Stimulated activated CD8-positive, alpha-beta memory T cell treated with anti-CD3 and anti-CD28 coated beads, Interleukin-15, amount 100 ng/mL, for 24 hours (primary cell): ENCODE measurements around the gene RHBDF1.

Experiments
- DNase-seq: peaks from one replicate; pipeline ENCODE4 v3.0.0-alpha.2; 2020; ENCODE audit warnings: low read depth

The RHBDF1 gene, protein sequence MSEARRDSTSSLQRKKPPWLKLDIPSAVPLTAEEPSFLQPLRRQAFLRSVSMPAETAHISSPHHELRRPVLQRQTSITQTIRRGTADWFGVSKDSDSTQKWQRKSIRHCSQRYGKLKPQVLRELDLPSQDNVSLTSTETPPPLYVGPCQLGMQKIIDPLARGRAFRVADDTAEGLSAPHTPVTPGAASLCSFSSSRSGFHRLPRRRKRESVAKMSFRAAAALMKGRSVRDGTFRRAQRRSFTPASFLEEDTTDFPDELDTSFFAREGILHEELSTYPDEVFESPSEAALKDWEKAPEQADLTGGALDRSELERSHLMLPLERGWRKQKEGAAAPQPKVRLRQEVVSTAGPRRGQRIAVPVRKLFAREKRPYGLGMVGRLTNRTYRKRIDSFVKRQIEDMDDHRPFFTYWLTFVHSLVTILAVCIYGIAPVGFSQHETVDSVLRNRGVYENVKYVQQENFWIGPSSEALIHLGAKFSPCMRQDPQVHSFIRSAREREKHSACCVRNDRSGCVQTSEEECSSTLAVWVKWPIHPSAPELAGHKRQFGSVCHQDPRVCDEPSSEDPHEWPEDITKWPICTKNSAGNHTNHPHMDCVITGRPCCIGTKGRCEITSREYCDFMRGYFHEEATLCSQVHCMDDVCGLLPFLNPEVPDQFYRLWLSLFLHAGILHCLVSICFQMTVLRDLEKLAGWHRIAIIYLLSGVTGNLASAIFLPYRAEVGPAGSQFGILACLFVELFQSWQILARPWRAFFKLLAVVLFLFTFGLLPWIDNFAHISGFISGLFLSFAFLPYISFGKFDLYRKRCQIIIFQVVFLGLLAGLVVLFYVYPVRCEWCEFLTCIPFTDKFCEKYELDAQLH

DNA sequence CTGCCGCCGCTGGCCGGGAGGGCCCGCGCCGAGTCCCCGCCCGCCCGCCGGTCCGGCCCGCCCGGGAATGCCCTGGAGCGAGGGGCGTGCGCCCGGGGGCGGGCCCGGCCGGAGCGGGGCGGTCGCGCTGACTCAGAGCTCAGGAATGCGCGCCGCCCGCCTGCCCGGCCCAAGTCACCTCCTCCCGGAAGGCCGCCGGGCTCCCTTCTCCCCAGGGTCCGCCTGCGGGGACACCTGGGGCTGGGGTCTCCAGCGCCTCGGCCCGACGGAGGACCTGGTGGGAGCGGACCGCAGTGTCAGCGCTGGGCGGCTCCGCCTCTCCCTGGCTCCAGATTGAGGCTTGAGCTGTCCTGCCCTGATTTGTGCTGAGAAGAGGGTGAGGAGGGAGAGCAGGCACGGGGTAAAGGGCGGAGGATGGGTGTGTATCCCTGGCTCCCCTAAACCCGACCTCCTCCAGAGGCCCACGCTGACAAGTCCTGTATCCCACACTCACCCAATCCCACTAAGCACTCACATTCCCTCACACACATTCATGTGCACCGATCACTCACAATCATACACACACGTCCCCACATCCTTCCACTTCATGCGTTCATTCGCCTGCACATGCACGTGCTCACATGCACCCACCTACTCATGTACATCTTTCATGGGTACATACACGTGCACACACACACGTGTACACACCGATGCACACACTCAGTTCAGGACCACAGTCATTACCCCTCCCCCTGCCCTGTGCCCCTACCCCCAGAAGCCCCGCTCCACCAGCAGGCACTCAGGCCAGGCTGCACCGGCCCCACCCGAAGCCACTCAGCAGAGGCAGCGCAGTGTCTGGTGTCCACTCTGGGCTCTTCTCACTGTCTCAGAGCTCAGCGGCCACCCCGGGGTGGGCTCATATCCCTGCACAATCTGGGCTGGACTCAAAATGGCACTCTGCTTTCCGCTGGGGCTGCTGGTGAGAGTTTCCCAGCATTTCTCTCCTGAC lies at the start of gene RHBDF1:
TSS of gene RHBDF1 (minus strand) at position 71 of the 988 bp plus-strand sequence. CDS start 7,616 bp downstream, outside the sequence.
- DNase-seq: no peak

DNA sequence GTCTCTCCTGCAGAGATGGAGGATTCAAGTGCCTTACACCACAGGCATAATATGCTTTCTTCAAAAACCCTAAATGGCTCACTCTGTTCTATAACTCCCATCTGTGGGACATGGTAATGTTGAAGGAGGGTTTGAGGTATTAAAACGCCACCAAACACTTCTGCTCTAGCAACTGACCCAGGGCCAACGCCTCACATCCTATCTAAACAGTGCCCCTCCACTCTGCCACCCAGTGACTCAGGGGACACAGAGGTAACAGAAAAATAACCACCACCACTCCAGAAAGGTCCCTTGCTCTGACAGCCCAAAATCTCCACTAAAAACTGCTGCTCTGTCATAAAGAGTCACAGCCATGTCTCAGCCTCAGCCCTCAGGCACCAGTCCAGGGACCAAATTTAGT lies 48.3 kb upstream of the RHBDF1 start:
- no peak for DNase-seq

DNA sequence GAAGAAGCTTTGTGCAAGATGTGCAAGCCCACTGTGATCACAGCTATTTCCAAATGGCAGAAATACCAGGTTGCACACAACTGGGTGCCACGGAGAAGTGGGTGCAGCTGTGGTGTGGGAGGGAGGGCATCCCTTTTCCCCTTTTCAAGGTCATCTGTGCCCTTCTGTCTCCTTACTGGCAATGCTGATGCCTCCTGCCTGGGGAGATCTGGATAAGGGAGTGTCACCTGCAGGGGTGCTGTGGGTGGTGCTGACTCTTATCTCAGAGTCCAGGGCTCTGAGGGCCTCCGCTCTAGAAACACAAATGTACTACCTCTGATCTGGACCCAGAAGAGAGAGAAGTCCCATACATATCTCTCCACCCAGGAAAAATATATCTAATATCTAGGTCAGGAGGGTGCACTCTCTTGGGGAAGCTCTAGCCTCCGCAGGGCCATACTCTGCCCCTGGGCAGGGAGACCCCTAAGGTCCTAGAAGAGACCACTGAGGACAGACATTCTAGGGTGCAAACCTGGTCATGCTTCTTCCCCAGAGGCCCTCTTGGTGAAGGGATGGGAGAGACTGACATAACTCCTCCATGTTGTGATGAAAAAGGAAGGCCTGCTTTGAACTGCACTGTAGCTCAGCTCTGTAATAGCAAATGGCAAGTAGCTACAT lies 47.5 kb upstream of the RHBDF1 start:
- no peak for DNase-seq

DNA sequence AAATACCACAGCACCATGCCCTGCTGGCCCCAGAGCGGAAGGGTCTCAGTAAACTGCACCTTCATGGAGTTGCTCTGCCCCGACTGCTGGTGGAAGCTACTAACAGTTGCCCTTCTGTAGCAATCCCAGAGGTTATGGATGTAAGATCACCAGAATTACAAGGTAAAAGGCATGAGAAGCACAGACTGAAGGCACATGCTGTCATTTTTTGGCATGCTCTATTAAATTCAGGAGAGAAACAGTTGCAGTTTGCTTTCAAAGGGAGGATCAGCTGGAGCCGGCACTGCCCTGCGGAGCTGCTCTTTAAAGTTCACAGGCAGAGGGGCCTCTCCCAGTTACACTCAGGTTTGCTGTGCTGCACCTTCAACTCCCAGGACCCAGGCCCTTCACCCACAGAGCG lies 46.9 kb upstream of the RHBDF1 start:
- DNase-seq: no peak

DNA sequence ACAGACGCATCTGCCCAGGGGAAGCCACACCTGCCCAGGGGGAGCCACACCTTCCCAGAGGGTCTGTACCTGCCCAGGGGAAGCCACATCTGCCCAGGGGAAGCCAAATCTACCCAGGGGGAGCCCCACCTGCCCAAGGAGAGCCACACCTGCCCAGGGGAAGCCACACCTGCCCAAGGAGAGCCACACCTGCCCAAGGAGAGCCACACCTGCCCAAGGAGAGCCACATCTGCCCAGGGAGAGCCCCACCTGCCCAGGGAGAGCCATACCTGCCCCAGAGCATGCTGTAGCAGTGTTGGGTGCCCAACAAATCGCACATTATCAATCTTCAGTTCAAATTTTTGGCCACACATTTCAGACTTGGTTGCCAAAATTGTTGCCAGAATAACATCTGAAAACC lies 46.4 kb upstream of the RHBDF1 start:
- DNase-seq: no peak

DNA sequence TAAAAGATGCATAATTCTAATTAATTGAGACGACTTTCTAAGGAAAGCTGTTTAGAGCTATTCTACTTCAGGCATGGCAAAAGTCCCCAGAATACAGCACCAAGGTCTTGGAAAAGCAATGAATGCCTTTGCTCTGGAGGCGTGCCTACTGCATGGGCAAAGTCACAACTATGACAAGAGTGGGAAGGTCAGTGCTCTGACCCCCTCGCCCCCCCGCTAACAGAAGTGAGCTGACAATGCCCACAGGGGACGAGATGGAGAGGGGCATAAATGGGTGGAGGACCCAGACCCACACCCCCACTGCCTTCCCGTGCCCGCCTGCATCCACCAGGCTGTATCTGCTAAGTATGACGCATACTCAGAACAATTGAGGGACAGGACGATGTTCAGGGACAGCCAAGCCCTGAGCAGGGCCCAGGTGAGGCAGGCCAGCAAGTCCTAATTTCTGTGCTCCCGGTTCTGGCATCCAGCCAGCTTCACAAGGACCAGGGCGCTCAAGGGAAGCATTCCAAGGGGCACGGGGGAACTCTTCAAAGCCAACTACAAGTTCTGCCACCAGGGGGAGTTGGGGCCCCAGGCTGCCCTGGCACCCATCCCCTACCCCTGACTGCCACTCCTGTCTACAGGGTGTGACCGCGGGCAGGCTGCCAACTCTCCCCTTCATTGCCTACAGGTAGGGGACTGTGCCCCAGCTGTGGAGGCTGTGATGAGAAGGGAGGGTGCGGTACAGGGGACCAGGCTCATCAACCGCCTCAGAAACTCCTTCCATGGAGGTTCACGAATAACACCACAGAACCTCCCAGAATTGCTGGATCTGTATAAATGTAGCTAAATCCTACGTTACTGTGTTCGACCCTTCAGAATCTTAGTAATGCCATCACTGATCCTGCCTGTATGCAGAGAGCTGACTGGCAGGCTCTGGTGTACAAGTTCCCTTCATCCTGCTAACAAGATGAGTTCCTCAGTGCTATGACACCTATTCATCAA lies 45.2 kb upstream of the RHBDF1 start:
- DNase-seq: peak; percentile 25

DNA sequence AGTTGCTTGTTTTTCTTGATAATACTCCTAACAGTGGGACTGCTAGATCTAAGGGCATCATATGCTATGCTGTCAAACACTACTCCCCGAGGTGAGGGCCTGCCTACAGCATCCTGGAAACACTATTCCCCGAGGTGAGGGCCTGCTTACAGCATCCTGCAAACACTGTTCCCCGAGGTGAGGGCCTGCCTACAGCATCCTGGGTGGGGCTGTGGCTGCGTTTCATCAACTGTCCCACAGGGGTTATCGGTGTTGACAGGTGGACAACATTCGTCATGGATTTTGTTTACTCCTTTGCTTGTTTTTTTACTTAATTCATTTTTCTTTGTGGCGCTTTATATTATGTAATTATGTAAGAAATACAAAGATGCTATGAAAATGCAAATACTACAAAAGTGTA lies 43.6 kb upstream of the RHBDF1 start:
- no peak for DNase-seq

DNA sequence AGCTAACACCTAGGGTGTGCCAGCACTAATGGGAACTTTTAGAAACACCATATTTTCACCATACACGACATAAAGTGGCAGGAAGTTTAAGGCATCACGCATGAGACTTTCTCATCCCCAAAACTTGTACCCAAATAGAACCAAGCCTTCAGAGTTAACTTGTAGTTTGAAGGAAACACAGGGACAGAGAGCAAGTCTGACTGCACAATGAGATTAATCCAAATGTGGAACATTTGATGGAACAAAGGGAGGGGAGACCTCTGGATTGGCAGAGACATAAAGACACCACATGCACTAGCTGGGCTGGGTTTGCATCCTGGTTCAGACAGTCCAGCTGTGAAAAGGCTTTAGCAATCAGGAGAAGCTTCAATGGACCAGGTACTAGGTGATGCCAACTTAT lies 41.9 kb upstream of the RHBDF1 start:
- DNase-seq: no peak

DNA sequence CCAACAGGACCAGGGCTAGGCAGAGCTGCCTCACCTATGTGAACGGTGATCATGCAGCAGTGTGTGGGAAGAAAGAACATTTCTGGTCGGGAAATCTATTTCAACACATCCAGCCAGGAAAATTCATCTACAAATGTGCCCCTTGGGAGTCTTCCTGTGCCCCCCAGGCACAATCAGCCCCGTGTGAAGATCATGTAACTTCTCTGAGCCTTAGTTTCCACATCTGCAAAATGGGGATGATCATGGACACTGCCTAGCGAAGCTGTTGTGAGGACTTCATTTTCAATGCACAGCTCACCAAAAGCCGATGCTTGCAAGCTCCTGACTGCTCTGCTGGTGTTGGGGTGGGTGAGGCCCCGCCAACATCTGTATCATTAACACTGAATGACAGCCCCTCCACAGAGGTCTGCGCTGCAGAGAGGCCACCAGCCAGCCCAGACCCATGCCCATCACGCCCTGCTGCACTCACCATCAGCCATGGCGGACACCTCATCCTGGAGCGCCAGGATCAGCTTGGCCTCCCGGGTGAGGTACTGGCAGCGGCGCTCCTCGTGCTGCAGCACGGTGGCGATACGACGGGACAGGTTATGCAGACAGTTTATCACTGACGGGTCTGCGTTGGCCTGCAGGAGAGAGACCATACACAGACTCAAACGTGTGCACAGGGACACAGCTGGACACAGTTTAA lies 39.9 kb upstream of the RHBDF1 start:
- DNase-seq: no peak

DNA sequence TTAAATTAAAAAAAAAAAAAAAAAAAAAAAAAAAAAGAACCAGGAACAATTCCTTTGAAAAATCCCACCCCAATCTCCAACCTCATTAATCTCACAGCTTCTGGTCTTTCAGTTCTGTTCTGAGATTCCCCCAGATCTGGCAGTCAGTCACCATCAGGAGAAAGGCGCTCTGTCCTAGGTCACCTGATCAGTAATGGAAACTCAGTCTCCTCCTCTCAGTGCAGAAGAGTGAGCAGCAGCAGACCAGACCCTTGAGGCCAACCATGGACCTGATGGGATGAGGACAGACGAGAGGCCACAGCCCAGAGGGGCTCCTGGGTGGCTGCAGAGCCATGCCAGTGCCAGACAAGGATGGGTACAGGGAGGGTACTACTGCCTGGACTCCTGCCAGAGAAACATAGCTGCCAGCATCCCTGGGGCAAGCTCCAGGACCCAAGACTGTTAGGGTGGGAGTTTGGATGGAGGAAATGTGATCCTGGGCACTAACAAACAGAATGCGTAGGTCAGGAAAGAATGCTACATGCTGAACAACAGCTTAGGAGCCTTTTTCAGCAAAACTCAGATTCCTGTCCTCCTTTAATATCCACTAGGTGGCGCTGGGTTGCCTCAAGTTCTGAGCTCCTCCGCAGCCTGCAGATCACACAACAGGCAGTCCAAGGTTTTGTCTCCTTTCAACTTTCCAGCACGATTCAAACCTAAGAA lies 34.3 kb upstream of the RHBDF1 start:
- DNase-seq: peak; percentile 15

DNA sequence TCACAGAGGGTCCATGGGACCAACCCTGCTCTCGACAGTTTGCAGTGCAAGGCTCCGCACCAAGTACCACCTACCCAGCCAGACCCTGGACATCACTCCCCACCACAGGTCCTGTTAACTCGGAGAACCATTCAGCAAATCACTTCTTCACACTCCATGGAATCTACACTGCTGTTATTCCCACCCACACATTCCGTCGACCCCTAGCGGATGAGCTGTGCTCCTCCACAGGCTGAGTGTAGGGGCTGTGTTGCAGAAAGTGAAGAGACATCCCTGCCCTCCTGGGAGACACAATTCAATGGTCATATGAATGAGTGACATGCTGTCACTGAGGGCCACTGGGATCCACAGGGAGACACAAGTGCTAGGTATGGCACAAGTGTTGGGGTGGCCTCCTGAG lies 33.1 kb upstream of the RHBDF1 start:
- no peak for DNase-seq

DNA sequence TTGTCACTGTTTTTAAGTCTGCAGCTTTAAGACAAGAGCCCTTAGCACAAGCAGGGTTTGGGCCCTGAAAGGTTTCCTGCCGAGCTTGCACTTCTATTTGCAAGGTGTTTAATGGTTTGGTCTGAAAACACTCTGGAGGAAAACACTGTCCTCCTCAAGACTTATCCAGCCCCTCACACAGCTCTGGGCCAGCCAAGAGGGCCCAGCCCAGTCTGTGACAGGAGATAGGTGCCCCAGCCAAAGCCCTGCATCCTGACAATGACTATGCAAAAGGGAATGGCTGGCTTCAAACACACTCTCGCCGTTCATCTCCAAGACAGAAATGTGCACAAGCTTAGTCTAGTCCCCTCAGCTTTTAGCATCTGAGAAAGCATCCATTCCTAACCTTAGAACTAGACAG lies 32.5 kb upstream of the RHBDF1 start:
- no peak for DNase-seq

DNA sequence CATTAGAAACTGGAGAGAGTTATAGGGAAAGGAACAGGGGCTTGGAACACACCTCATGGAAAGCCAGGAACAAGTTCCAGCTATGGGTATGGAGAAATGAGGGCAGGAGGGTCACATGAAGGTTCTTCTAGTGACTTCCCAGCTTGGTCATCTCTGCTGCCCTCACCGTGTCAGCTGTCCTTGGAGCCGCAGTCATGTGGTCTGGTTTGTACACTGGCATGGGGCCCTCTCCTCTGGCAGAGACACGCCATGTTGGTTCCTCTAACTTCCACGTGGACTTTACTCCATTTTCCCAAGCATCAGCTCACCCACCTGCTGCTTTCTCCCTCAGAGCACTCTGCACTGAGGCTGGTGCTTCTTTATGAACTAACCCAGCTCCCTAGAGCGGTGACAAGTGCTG lies 31.9 kb upstream of the RHBDF1 start:
- DNase-seq: no peak

DNA sequence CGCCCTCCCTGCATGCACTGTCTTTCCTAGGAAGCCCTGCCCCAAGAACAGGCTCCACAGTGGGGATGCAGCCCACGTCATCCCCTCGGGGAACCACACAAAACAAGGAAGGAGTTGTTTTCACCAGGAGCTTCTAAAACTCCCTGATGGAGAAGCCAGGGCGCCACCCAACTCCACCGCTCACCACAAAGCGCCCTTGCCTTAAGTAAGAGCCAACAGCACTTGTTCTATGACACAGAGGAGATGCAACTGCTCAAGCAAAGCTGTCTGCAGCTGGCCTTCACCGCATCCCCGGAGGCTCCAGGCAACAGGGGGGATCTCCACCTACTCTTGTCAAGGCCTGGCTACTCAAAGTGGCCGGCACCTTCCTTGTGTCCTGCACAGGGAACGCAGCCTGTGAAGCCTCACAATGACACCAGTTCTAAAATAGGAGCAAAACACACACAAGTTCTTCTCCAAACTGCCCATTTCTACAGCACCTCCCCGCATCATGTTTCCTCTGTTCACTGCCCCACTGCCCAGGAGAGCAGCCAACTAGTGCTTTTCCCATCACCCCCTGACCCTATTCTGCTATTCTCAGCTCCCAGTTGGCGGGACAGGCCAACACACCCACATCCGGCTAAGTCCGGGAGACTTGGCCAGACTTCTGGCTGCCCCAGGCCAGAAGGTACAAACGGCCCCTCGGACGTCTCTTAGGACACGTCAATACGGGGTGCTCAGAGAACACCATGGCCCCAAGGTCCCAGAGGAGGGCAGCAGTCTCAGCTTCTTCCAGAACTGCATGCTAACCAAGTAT lies 29.8 kb upstream of the RHBDF1 start:
- DNase-seq: no peak

DNA sequence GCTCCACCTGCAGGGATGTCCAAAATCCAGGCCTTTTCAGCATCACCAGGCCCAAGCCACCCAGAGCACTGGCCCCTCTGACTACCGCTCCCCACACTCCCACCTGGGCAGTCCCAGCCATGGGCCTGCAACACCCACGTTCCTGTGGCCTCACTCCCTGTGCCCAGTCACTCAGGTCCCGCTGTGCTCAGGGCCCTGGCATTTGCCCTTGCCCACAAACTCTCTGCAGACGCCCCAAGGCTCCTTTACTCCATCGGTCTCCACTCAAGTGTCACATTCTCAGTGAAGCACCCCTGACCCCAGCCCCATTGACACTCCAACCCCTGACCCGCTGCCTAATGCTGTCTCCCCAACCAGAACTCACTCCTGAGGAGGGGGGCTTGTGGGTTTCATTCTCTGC lies 29.2 kb upstream of the RHBDF1 start:
- DNase-seq: no peak

DNA sequence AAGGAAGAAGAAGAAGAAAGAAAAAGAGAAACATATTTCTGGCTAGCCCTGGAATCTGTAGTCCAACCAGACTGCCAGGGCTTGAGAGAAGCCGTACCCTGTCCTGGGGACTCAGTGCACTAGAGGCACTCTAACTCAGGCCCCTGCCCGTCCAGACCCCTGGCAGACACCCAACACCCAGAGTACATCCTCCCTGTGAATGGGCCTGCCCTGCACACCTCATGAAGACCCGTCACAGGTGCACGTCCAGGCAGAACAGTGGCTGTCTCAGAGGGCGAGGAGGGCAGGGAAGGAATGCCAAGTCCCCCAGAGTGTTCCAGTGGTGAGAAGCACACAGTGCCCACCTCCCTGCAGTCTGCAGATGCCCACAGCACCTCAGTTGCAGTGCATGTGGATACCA lies 28.6 kb upstream of the RHBDF1 start:
- DNase-seq: no peak

DNA sequence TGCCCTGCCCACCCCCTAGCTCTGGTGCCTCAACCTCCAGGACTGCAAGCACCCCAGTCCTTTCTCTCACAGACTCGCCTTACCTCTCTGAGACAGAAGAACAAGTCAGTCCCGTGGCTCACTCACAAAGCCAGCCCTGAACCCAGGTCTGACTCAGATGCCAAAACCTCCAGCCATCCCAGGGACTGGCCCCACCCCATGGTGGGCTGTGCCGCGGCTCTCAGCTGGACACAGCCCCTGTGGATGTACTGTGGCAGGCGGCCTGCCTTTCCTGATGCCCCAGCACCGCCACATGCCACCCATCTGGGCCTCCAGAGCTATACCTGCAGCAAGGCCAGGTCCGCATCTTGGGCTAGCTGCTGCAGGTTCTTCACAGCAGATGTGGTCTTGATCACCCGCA lies 25.4 kb upstream of the RHBDF1 start:
- no peak for DNase-seq

DNA sequence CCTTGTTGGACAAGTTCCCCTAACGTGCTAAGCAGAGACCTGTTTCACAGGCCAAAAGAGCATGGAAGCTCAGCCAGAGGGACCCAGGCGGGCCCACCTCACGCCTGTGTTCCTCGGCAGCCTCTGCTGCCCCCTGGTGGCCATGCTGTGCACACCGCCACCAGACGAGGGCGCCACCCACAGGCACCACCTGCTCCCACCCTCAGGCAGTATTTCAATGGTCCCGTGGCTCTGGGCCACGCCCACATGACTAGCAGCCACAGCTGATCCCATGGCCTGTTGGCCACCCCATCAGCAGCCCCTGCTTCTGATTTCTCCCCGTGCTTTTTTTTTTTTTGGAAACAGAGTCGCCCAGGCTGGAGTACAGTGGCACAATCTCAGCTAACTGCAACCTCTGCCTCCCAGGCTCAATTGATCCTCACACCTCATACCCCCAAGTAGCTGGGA lies 24.5 kb upstream of the RHBDF1 start:
- DNase-seq: peak; percentile 78
